WI38 (cell line): Measurements from ENCODE around the gene REG4.
A peak's percentile ranks its signal among the peaks of the same experiment; 100 is the strongest.
"Not testable (repeated sequence)": the region's sequence is repeated elsewhere in the genome, so short reads cannot be mapped to it uniquely, and the experiment has no call there.

Experiments used
- H3K4me3 ChIP-seq: 2 replicates; pipeline ENCODE4 v1.5.1; 2011; ENCODE audit warnings: low read depth, mild to moderate bottlenecking, control low read depth, low read length
- CTCF ChIP-seq: IDR thresholded peaks from 2 replicates; pipeline ENCODE4 v1.5.1; 2012; ENCODE audit warnings: low read depth, mild to moderate bottlenecking, control low read depth, low read length

The REG4 gene

GRCh38 chr1:119838236-119838635, 27.0 kb upstream of the REG4 start:
- no peak for TF ChIP-seq CTCF
- no peak overlapping the region for H3K4me3 ChIP-seq

GRCh38 chr1:119834990-119835389, 23.7 kb upstream of the REG4 start:
- no peak overlapping the region for H3K4me3 ChIP-seq
- TF ChIP-seq CTCF: no peak

- no peak overlapping the region for H3K4me3 ChIP-seq
- no peak for TF ChIP-seq CTCF
Observed at GRCh38 chr1:119831027-119831426, 19.8 kb upstream of the REG4 start.

DNA sequence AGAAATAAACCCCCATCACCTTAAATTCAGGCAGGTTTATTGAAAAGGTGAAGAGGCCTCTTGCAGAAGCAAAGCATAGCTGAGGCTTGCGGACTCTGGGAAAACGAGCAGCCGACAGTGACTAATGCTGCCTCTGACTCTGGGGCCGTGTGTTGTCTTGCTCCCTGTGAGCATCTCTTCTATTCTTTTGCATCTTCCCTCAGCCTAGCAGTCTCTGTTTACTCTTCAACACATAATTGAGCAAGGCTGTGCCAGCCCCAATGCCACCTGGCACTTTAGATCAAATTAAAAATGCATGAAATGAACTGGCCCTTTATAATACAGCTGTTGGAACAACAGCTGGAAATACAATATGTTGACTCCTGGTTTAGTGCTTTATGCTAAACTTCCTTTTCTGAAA, 18.4 kb upstream of the REG4 start:
- TF ChIP-seq CTCF: no peak
- H3K4me3 ChIP-seq: no peak overlapping the region

DNA sequence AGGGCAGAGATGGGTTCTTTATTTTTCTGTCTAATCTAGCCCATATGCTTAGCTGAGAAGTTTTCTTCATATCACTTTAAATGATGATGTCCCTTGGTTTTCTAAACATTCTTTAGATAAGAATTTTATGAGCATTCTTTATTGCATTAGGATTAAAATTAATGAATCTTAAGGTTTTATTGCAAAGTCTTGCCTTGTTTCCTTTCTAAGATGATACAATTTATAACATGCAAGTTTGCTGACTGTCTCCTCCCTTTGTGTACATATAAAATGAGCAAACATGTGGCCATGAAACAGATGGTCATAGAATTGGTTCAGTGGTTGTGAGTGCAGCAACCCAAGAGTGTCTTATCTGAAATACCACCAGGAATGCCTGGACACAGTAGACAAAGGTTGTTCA, 17.7 kb upstream of the REG4 start:
- not testable (repeated sequence) for H3K4me3 ChIP-seq

- no peak overlapping the region for H3K4me3 ChIP-seq
- TF ChIP-seq CTCF: no peak
Observed at GRCh38 chr1:119828266-119828665, 17.0 kb upstream of the REG4 start.

- peak; percentile 22; the same call in 1 of the 2 replicates for TF ChIP-seq CTCF
- H3K4me3 ChIP-seq: no peak overlapping the region
Observed at GRCh38 chr1:119827010-119827409, 15.8 kb upstream of the REG4 start.

GRCh38 chr1:119822406-119822805, 11.1 kb upstream of the REG4 start:
- no peak overlapping the region for H3K4me3 ChIP-seq
- no peak for TF ChIP-seq CTCF
